ENCODE measurements around the gene FHL1.
"Not testable (repeated sequence)": the region's sequence is repeated elsewhere in the genome, so short reads cannot be mapped to it uniquely, and the experiment has no call there.

The FHL1 gene

GRCh38 chrX:136146614-136147314 lies 569 bp upstream of the FHL1 start:
- no peak for DNase-seq (ENCODE audit: low read depth)

GRCh38 chrX:136147976-136148375 lies 643 bp downstream of the FHL1 start:
- DNase-seq (ENCODE audit: low read depth) = no peak

- DNase-seq (ENCODE audit: low read depth) = no peak
Observed at GRCh38 chrX:136148391-136148790, 1.1 kb downstream of the FHL1 start.

- DNase-seq (ENCODE audit: low read depth) = no peak
Observed at GRCh38 chrX:136154998-136155397, 7.7 kb downstream of the FHL1 start.

- DNase-seq (ENCODE audit: low read depth) = no peak
Observed at GRCh38 chrX:136156560-136157117, 9.3 kb downstream of the FHL1 start.

- DNase-seq (ENCODE audit: low read depth) = no peak
Observed at GRCh38 chrX:136157187-136157586, 9.9 kb downstream of the FHL1 start.

GRCh38 chrX:136158685-136159084 lies 11.4 kb downstream of the FHL1 start:
- DNase-seq (ENCODE audit: low read depth) = no peak

GRCh38 chrX:136159611-136160025 lies 12.3 kb downstream of the FHL1 start:
- no peak for DNase-seq (ENCODE audit: low read depth)

GRCh38 chrX:136162827-136163570 lies 15.7 kb downstream of the FHL1 start:
- DNase-seq (ENCODE audit: low read depth) = no peak

GRCh38 chrX:136163689-136164088 lies 16.4 kb downstream of the FHL1 start:
- DNase-seq (ENCODE audit: low read depth) = no peak

- DNase-seq (ENCODE audit: low read depth) = no peak
Observed at GRCh38 chrX:136165406-136165805, 18.1 kb downstream of the FHL1 start.

GRCh38 chrX:136166221-136166855 lies 19.0 kb downstream of the FHL1 start:
- DNase-seq (ENCODE audit: low read depth) = no peak

GRCh38 chrX:136167989-136168388 lies 20.7 kb downstream of the FHL1 start:
- not testable (repeated sequence) for DNase-seq (ENCODE audit: low read depth)

GRCh38 chrX:136168929-136169735 lies 21.8 kb downstream of the FHL1 start:
- no peak for DNase-seq (ENCODE audit: low read depth)

GRCh38 chrX:136170139-136170800 lies 22.9 kb downstream of the FHL1 start:
- DNase-seq (ENCODE audit: low read depth) = no peak

- no peak for DNase-seq (ENCODE audit: low read depth)
Observed at GRCh38 chrX:136171420-136171819, 24.1 kb downstream of the FHL1 start.

GRCh38 chrX:136176399-136176825 lies 29.1 kb downstream of the FHL1 start:
- DNase-seq (ENCODE audit: low read depth) = no peak

- DNase-seq (ENCODE audit: low read depth) = no peak
Observed at GRCh38 chrX:136179133-136179532, 31.8 kb downstream of the FHL1 start.

- DNase-seq (ENCODE audit: low read depth) = no peak
Observed at GRCh38 chrX:136182414-136182813, 35.1 kb downstream of the FHL1 start.

- DNase-seq (ENCODE audit: low read depth) = no peak
Observed at GRCh38 chrX:136183172-136183571, 35.8 kb downstream of the FHL1 start.

- no peak for DNase-seq (ENCODE audit: low read depth)
Observed at GRCh38 chrX:136183917-136184316, 36.6 kb downstream of the FHL1 start.
